Breast epithelium (tissue), 3 donors: ENCODE results near the gene SLC15A1.

Experiments
- POLR2AphosphoS5 ChIP-seq, 3 donors: sonication (generic); formaldehyde crosslinking; IDR thresholded peaks; one replicate each; pipeline ENCODE4 v1.6.1; 2017; ENCODE audit warnings: antibody characterized with exemption in 3 of 3
- TF ChIP-seq, protein P1 (sequence below), 3 donors: fragments of 450-650 bp; IDR thresholded peaks; one replicate each; pipeline ENCODE4 v1.5.1; 2016 to 2017; ENCODE audit warnings: antibody characterized with exemption in 3 of 3, mild to moderate bottlenecking in 3 of 3, moderate library complexity in 3 of 3

DNA sequence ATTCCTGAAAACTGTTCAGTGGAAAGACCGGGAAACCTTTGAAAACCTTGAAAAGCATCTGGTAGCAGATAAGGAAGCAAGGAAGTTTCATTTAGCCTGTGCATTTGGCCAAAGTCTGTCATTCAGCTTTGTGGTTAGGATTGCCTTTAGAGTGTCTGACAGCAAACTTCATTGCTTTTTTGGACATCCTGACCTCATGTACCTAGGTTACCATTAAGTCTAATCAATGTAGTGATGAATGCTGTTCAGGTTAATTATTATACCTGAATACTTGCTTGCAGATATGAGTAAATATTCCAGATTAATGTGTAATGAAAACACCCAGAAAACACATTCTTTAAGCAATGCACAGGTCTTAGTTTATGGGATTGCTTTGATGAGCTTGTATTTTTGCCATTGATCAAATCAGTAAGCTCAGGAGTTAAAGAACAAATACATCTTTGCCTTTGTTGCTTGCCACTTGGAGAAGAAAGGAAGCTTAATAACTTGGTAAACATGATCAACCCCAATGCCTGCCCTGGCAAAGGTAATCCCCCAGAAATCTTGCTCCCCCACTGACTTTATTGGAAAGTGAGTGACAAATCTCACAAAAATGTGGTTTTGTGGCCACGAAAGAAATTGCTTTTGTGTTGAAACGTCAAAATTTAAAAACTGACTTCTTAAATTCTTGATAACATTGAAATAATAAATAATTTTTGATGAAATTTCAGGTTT lies 87.4 kb downstream of the SLC15A1 start:
- TF ChIP-seq, protein P1, sequence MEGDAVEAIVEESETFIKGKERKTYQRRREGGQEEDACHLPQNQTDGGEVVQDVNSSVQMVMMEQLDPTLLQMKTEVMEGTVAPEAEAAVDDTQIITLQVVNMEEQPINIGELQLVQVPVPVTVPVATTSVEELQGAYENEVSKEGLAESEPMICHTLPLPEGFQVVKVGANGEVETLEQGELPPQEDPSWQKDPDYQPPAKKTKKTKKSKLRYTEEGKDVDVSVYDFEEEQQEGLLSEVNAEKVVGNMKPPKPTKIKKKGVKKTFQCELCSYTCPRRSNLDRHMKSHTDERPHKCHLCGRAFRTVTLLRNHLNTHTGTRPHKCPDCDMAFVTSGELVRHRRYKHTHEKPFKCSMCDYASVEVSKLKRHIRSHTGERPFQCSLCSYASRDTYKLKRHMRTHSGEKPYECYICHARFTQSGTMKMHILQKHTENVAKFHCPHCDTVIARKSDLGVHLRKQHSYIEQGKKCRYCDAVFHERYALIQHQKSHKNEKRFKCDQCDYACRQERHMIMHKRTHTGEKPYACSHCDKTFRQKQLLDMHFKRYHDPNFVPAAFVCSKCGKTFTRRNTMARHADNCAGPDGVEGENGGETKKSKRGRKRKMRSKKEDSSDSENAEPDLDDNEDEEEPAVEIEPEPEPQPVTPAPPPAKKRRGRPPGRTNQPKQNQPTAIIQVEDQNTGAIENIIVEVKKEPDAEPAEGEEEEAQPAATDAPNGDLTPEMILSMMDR (IDR thresholded peaks at IDR 0.05) = no peak
- TF ChIP-seq POLR2AphosphoS5 (IDR thresholded peaks at IDR 0.05) = no peak
